Mesenteric fat pad (tissue), 1 donor: ENCODE measurements around the gene TAP1. TPM values are rescaled to one million over a fixed set of nuclear protein-coding genes. Genes with fewer than 3 reads are reported as not detected.
"Not testable (repeated sequence)": the region's sequence is repeated elsewhere in the genome, so short reads cannot be mapped to it uniquely, and the experiment has no call there.

Experiments used
- DNase-seq: peaks from one replicate; pipeline ENCODE4 v3.0.0-alpha.2; 2020; ENCODE audit warnings: low spot score
- total RNA-seq: library from RNA; stranded (reverse); fragmentation: NEBNext Ultra II Directional; extraction: Animal tissue kit (Norgen Biotek cat#: 25700); gene quantifications from one replicate; pipeline ENCODE4 v1.2.1, GENCODE V29; 2021
- donor health status: DM: yes; HTN: yes; CAD: no.

TAP1 gene
- total RNA-seq, 1 donor from 2014 or later: 41.6 TPM

- no peak for DNase-seq
Measured at GRCh38 chr6:32807020-32807580, 46.4 kb downstream of the TAP1 start.

GRCh38 chr6:32805404-32805803 lies 48.1 kb downstream of the TAP1 start:
- not testable (repeated sequence) for DNase-seq

GRCh38 chr6:32803416-32803815 lies 50.1 kb downstream of the TAP1 start:
- DNase-seq: no peak

GRCh38 chr6:32799740-32800139 lies 53.8 kb downstream of the TAP1 start:
- DNase-seq: no peak

GRCh38 chr6:32799168-32799567 lies 54.3 kb downstream of the TAP1 start:
- no peak for DNase-seq

- no peak for DNase-seq
Measured at GRCh38 chr6:32796848-32797776, 56.4 kb downstream of the TAP1 start.

Other genes with a start within 250 kb of the TAP1 start
- gene HLA-DQA1, start 216.3 kb downstream of the TAP1 start, total RNA-seq: 12.7 TPM
- 21.5 TPM for gene HLA-DQB1, start 187.0 kb downstream of the TAP1 start, total RNA-seq
- gene HLA-DQA2, start 112.3 kb downstream of the TAP1 start, total RNA-seq: 1.5 TPM
- gene HLA-DQB2, start 90.2 kb downstream of the TAP1 start, total RNA-seq: 3.0 TPM
- not detected for gene HLA-DOB, start 36.7 kb downstream of the TAP1 start, total RNA-seq
- 45.8 TPM for gene TAP2, start 15.0 kb downstream of the TAP1 start, total RNA-seq
- 46.4 TPM for gene PSMB8, start 9.7 kb downstream of the TAP1 start, total RNA-seq
- gene PSMB9, start 488 bp upstream of the TAP1 start, total RNA-seq: 28.9 TPM
- gene HLA-DMB, start 87.3 kb upstream of the TAP1 start, total RNA-seq: 12.3 TPM
- 42.9 TPM for gene HLA-DMA, start 99.4 kb upstream of the TAP1 start, total RNA-seq
- 132 TPM for gene BRD2, start 114.9 kb upstream of the TAP1 start, total RNA-seq
- 5.0 TPM for gene HLA-DOA, start 155.9 kb upstream of the TAP1 start, total RNA-seq
- gene HLA-DPA1, start 219.9 kb upstream of the TAP1 start, total RNA-seq: 82.5 TPM
- gene HLA-DPB1, start 222.3 kb upstream of the TAP1 start, total RNA-seq: 52.5 TPM